GM23338 (cell line): ENCODE data around the gene KIF1A. TPM values are rescaled to one million over a fixed set of nuclear protein-coding genes. Genes with fewer than 3 reads are reported as not detected.

ENCODE experiments used
- ATAC-seq: fragments of 200-7000 bp; cut with Tn5 transposase; 3 replicates; pipeline ENCODE4 v1.9.1; 2020
- DNase-seq: peaks from one replicate; pipeline ENCODE4 v3.0.0-alpha.2; 2015; ENCODE audit warnings: low spot score
- H2AFZ ChIP-seq: fragments of 200-600 bp; sonication (generic); 2 replicates; pipeline ENCODE4 v1.8.0; 2016; ENCODE audit warnings: antibody characterized with exemption, mild to moderate bottlenecking, moderate library complexity
- H3F3A ChIP-seq: fragments of 200-600 bp; sonication (generic); replicated peaks from 2 replicates; pipeline ENCODE4 v1.8.0; 2017; ENCODE audit warnings: antibody characterized with exemption, mixed run types, low read depth
- H3K27ac ChIP-seq: fragments of 200-600 bp; sonication (generic); 2 replicates; pipeline ENCODE4 v1.6.1; 2016; ENCODE audit warnings: low read depth
- H3K27me3 ChIP-seq: fragments of 200-600 bp; sonication (generic); 2 replicates; pipeline ENCODE4 v1.8.0; 2016; ENCODE audit warnings: mild to moderate bottlenecking, mixed run types, moderate library complexity; ENCODE audit not compliant: insufficient read depth
- H3K36me3 ChIP-seq: fragments of 200-600 bp; sonication (generic); 2 replicates; pipeline ENCODE4 v1.8.0; 2016; ENCODE audit warnings: mild to moderate bottlenecking; ENCODE audit not compliant: insufficient read depth
- H3K4me1 ChIP-seq: fragments of 200-600 bp; sonication (generic); 2 replicates; pipeline ENCODE4 v1.8.0; 2016; ENCODE audit warnings: mild to moderate bottlenecking, moderate library complexity; ENCODE audit not compliant: insufficient read depth
- H3K4me2 ChIP-seq: fragments of 200-600 bp; sonication (generic); 2 replicates; pipeline ENCODE4 v1.7.1; 2017; ENCODE audit warnings: mixed run types
- H3K4me3 ChIP-seq: fragments of 200-600 bp; sonication (generic); 2 replicates; pipeline ENCODE4 v1.6.1; 2016; ENCODE audit warnings: mixed run types
- H3K79me2 ChIP-seq: fragments of 200-600 bp; sonication (generic); replicated peaks from 2 replicates; pipeline ENCODE4 v1.8.0; 2017; ENCODE audit warnings: mild to moderate bottlenecking; ENCODE audit not compliant: insufficient read depth
- H3K9me2 ChIP-seq: fragments of 200-600 bp; sonication (generic); 2 replicates; pipeline ENCODE4 v1.8.0; 2017; ENCODE audit not compliant: insufficient read depth
- H4K20me1 ChIP-seq: fragments of 200-600 bp; sonication (generic); replicated peaks from 2 replicates; pipeline ENCODE4 v1.8.0; 2017; ENCODE audit warnings: mild to moderate bottlenecking; ENCODE audit not compliant: insufficient read depth
- H3K27ac Mint-ChIP-seq: 2 replicates; pipeline ENCODE4 v1.8.0; 2020; ENCODE audit warnings: inconsistent platforms, mild to moderate bottlenecking, moderate library complexity, mixed read lengths
- H3K27me3 Mint-ChIP-seq: 3 replicates; pipeline ENCODE4 v1.8.0; 2022; ENCODE audit warnings: low read depth, mild to moderate bottlenecking, moderate library complexity, mixed read lengths, inconsistent platforms; ENCODE audit not compliant: insufficient read depth, poor library complexity
- H3K36me3 Mint-ChIP-seq: 3 replicates; pipeline ENCODE4 v1.8.0; 2021; ENCODE audit warnings: low read depth, mild to moderate bottlenecking, inconsistent platforms, moderate library complexity, mixed read lengths
- H3K4me1 Mint-ChIP-seq: 3 replicates; pipeline ENCODE4 v1.8.0; 2020; ENCODE audit warnings: mild to moderate bottlenecking, inconsistent platforms, mixed read lengths
- H3K4me3 Mint-ChIP-seq: 3 replicates; pipeline ENCODE4 v1.8.0; 2021; ENCODE audit warnings: moderate library complexity, mild to moderate bottlenecking, inconsistent platforms, mixed read lengths
- H3K9me3 Mint-ChIP-seq: 3 replicates; pipeline ENCODE4 v1.8.0; 2020; ENCODE audit warnings: moderate library complexity, mild to moderate bottlenecking, inconsistent platforms, mixed read lengths
- CREB1 ChIP-seq: fragments of 250-450 bp; sonication (Bioruptor Pico); IDR thresholded peaks from 2 replicates; pipeline ENCODE4 v1.5.0; 2020; ENCODE audit warnings: low read depth, mild to moderate bottlenecking, moderate library complexity
- CTCF ChIP-seq, 2 experiments: fragments of 200-600 bp in 1 of 2; sonication (generic) in 1 of 2; conservative IDR thresholded peaks; 2 replicates each; pipeline versions ENCODE4 v1.5.1 to v1.6.1; 2016 to 2017; ENCODE audit warnings: antibody characterized with exemption in 2 of 2, low read depth in 2 of 2, mild to moderate bottlenecking in 2 of 2, moderate library complexity in 1 of 2
- EZH2phosphoT487 ChIP-seq: fragments of 200-600 bp; sonication (generic); IDR thresholded peaks from one replicate; pipeline ENCODE4 v1.8.1; 2018; ENCODE audit warnings: antibody characterized with exemption; ENCODE audit not compliant: unreplicated experiment
- JUNB ChIP-seq: IDR thresholded peaks from one replicate; pipeline ENCODE4 v1.6.1; 2016; ENCODE audit warnings: antibody characterized with exemption; ENCODE audit not compliant: unreplicated experiment
- NANOG ChIP-seq: IDR thresholded peaks from 2 replicates; pipeline ENCODE4 v1.6.1; 2016; ENCODE audit warnings: antibody characterized with exemption, borderline replicate concordance
- POLR2AphosphoS5 ChIP-seq: IDR thresholded peaks from 2 replicates; pipeline ENCODE4 v1.6.1; 2016; ENCODE audit warnings: antibody characterized with exemption, low read depth
- REST ChIP-seq: IDR thresholded peaks from one replicate; pipeline ENCODE4 v1.6.1; 2018; ENCODE audit warnings: antibody characterized with exemption; ENCODE audit not compliant: unreplicated experiment
- STAT1 ChIP-seq: IDR thresholded peaks from one replicate; pipeline ENCODE4 v1.6.1; 2016; ENCODE audit warnings: antibody characterized with exemption; ENCODE audit not compliant: unreplicated experiment
- ZNF331 ChIP-seq: fragments of 250-450 bp; sonication (Bioruptor Pico); IDR thresholded peaks from 2 replicates; pipeline ENCODE4 v1.5.0; 2020; ENCODE audit warnings: low read depth, mild to moderate bottlenecking, moderate library complexity
- ZNF462 ChIP-seq: fragments of 250-450 bp; sonication (Bioruptor Pico); IDR thresholded peaks from 2 replicates; pipeline ENCODE4 v1.5.0; 2020; ENCODE audit warnings: mild to moderate bottlenecking, moderate library complexity
- polyA plus RNA-seq: library from polyadenylated mRNA; unstranded; fragments of >200 nt; fragmentation: Nextera tagmentation; extraction: Ambion mirVana; gene quantifications from 2 replicates; pipeline ENCODE4 v1.2.1, GENCODE V29; 2016
- total RNA-seq: library from RNA; depleted of rRNA; stranded (reverse); fragments of >200 nt; shearing (Covaris generic); gene quantifications from 2 replicates; pipeline ENCODE4 v1.2.3, GENCODE V29; 2014
- TF ChIP-seq, protein P1 (sequence below): IDR thresholded peaks from 2 replicates; pipeline ENCODE4 v1.6.1; 2016; ENCODE audit warnings: antibody characterized with exemption

KIF1A gene
- total and polyA plus RNA-seq, 2 experiments from 2014 or later = 169 to 214 TPM

DNA sequence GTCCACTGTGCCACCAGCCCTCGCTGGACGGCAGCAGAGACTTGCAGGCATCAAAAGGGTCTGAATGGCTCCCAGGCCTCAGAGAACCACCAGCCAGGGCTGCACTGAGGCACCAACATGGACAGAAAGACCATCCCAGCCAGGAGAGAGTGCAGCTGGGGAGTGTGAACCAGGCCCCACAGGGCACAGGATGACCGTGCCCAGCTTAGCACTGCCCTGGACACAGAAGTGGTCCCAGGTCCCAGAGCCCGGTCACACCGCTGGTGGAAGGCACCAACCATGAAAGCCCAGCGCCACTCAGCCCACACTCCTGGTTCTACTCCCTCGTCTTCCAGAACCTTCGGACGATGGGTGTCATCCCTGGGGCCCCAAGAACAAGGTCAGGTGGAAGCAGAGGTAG, 107.9 kb downstream of the KIF1A start (continued):
- TF ChIP-seq JUNB (no peak), NANOG (no peak), ZNF331 (CRISPR knock-in tag) (no peak), CTCF (conservative IDR thresholded peaks at IDR 0.05; ENCODE audit: low read depth in 2 of 2) (no peak)
- TF ChIP-seq, protein P1, sequence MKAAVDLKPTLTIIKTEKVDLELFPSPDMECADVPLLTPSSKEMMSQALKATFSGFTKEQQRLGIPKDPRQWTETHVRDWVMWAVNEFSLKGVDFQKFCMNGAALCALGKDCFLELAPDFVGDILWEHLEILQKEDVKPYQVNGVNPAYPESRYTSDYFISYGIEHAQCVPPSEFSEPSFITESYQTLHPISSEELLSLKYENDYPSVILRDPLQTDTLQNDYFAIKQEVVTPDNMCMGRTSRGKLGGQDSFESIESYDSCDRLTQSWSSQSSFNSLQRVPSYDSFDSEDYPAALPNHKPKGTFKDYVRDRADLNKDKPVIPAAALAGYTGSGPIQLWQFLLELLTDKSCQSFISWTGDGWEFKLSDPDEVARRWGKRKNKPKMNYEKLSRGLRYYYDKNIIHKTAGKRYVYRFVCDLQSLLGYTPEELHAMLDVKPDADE = no peak

DNA sequence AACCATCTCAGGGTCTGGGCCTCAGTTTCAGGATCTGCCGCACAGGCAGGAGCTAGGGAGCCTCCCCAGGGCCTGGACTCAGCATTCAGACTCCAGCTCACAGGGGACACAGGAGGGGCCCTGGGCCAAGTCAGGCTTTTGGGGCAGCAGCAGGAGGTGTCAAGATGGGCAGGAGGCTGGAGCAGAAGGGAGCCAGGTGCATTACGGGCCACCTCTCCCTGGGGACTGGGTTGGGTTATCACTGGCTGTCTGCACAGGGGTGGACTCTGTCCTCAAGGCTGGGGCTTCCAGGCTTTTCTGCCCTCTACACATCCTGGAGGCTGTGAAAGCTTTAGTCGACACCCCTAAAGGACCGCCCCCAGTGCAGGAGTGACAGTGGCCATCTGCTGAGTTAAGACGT, 108.3 kb downstream of the KIF1A start:
- Histone ChIP-seq H3K4me3 (no peak overlapping the region), H3K36me3 (no peaks in the 10 kb centered on the region), H3K79me2 (no peaks in the 10 kb centered on the region), H3K4me2 (no peak overlapping the region), H3F3A (no peaks in the 10 kb centered on the region), H3K4me1 (no peaks in the 10 kb centered on the region), H3K27ac (no peak overlapping the region), H2AFZ (no peak overlapping the region), H3K9me2 (no peaks in the 10 kb centered on the region), H4K20me1 (no peaks in the 10 kb centered on the region), H3K27me3 (no peaks in the 10 kb centered on the region)
- Mint-ChIP-seq H3K4me1 (peaks cover 3% of the 10 kb centered on the region; the same call in 1 of the 3 replicates), H3K36me3 (peaks cover 19% of the 10 kb centered on the region), H3K9me3 (no peaks in the 10 kb centered on the region), H3K27me3 (peaks cover 41% of the 10 kb centered on the region), H3K4me3 (no peak overlapping the region), H3K27ac (no peak overlapping the region)
- DNase-seq = no peak
- ATAC-seq = no peak; the same call in 2 of the 3 replicates
- TF ChIP-seq STAT1 (no peak), CREB1 (CRISPR knock-in tag) (no peak), EZH2phosphoT487 (no peak), ZNF462 (no peak), REST (no peak), POLR2AphosphoS5 (no peak), CTCF (conservative IDR thresholded peaks at IDR 0.05; ENCODE audit: low read depth in 2 of 2) (no peak)
